Stimulated activated CD8-positive, alpha-beta memory T cell treated with anti-CD3 and anti-CD28 coated beads, Interleukin-12 subunit alpha, Interleukin-12 subunit beta, amount 100 ng/mL, for 24 hours (primary cell): ENCODE results near the gene SETD3.

Experiments
- DNase-seq: peaks from one replicate; pipeline ENCODE4 v3.0.0-alpha.2; 2020; ENCODE audit errors: extremely low read depth

Gene SETD3

GRCh38 chr14:99516871-99517642 is 36.4 kb upstream of the SETD3 start:
- DNase-seq: no peak

GRCh38 chr14:99516156-99516870 is 35.7 kb upstream of the SETD3 start:
- DNase-seq: no peak

GRCh38 chr14:99515301-99516155 is 34.9 kb upstream of the SETD3 start:
- DNase-seq: no peak

GRCh38 chr14:99514552-99515300 is 34.1 kb upstream of the SETD3 start:
- no peak for DNase-seq

GRCh38 chr14:99513946-99514551 is 33.4 kb upstream of the SETD3 start:
- DNase-seq: no peak

- no peak for DNase-seq
These were observed 32.6 kb upstream of the SETD3 start for GRCh38 chr14:99513183-99513694.

GRCh38 chr14:99512571-99513182 is 32.0 kb upstream of the SETD3 start:
- no peak for DNase-seq

- no peak for DNase-seq
These were observed 31.4 kb upstream of the SETD3 start for GRCh38 chr14:99512110-99512449.

GRCh38 chr14:99511421-99512109 is 30.9 kb upstream of the SETD3 start:
- DNase-seq: no peak

GRCh38 chr14:99510556-99511139 is 30.0 kb upstream of the SETD3 start:
- DNase-seq: no peak

GRCh38 chr14:99509871-99510555 is 29.4 kb upstream of the SETD3 start:
- no peak for DNase-seq

- DNase-seq: no peak
These were observed 28.4 kb upstream of the SETD3 start for GRCh38 chr14:99508896-99509629.

GRCh38 chr14:99507860-99508640 is 27.4 kb upstream of the SETD3 start:
- no peak for DNase-seq

- no peak for DNase-seq
These were observed 25.6 kb upstream of the SETD3 start for GRCh38 chr14:99506276-99506675.

- no peak for DNase-seq
These were observed 24.4 kb upstream of the SETD3 start for GRCh38 chr14:99505089-99505488.

- no peak for DNase-seq
These were observed 23.3 kb upstream of the SETD3 start for GRCh38 chr14:99503848-99504453.

GRCh38 chr14:99502989-99503421 is 22.3 kb upstream of the SETD3 start:
- no peak for DNase-seq
